ENCODE measurements around the gene DGKQ.

Gene DGKQ

DNA sequence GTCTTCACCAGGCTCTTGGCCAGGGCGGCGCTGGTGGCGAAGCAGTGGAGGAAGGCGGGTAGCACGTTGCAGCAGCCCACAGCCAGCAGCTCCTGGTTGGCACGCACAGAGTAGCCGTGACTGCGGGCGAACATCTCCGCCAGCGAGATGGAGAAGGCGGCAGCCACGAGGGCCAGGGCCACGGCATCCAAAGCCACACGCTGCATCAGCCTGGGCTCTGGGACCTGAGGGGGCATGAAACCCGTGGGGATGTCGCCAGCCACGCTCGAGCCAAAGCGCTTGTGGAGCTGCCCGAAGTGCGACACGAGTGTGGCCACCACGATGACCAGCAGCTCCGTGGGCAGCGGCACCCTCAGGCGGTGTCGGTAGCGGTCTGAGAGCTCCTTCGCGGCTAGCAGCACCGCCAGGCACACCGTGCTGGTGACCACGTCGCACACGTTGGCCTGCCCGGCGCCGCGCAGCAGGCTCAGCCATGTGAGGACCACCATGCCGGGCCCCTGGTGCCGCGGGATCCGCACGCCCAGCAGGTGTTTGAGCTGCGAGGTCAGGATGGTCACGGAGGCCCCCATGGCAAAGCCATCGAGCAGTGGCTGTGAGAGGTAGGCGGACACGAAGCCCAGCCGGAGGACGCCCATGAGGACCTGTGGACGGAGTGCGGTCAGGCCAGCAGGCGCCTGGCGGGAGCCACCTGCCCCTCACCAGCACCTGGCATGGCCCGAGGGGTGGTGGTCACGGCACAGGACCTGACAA, 16.5 kb upstream of the DGKQ start:
- intact Hi-C loops (cut with DNase I; ENCODE audit: low total_unique reads), result no loop called here
- H3K4me3 ChIP-seq, result no peak overlapping the region
- no peak overlapping the region for H3K27ac ChIP-seq
- DNase-seq, result no peak
- H3K36me3 ChIP-seq, result peaks cover 0 to 40% (median 18%) of the 10 kb centered on the region in 3 donors
- H3K4me1 ChIP-seq, result peaks cover 0 to 29% (median 21%) of the 10 kb centered on the region in 4 donors
- H3K27me3 ChIP-seq, result no peaks in the 10 kb centered on the region
- TF ChIP-seq, protein P1, sequence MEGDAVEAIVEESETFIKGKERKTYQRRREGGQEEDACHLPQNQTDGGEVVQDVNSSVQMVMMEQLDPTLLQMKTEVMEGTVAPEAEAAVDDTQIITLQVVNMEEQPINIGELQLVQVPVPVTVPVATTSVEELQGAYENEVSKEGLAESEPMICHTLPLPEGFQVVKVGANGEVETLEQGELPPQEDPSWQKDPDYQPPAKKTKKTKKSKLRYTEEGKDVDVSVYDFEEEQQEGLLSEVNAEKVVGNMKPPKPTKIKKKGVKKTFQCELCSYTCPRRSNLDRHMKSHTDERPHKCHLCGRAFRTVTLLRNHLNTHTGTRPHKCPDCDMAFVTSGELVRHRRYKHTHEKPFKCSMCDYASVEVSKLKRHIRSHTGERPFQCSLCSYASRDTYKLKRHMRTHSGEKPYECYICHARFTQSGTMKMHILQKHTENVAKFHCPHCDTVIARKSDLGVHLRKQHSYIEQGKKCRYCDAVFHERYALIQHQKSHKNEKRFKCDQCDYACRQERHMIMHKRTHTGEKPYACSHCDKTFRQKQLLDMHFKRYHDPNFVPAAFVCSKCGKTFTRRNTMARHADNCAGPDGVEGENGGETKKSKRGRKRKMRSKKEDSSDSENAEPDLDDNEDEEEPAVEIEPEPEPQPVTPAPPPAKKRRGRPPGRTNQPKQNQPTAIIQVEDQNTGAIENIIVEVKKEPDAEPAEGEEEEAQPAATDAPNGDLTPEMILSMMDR (IDR thresholded peaks at IDR 0.05), result no peak
- no peaks in the 10 kb centered on the region for H3K9me3 ChIP-seq

DNA sequence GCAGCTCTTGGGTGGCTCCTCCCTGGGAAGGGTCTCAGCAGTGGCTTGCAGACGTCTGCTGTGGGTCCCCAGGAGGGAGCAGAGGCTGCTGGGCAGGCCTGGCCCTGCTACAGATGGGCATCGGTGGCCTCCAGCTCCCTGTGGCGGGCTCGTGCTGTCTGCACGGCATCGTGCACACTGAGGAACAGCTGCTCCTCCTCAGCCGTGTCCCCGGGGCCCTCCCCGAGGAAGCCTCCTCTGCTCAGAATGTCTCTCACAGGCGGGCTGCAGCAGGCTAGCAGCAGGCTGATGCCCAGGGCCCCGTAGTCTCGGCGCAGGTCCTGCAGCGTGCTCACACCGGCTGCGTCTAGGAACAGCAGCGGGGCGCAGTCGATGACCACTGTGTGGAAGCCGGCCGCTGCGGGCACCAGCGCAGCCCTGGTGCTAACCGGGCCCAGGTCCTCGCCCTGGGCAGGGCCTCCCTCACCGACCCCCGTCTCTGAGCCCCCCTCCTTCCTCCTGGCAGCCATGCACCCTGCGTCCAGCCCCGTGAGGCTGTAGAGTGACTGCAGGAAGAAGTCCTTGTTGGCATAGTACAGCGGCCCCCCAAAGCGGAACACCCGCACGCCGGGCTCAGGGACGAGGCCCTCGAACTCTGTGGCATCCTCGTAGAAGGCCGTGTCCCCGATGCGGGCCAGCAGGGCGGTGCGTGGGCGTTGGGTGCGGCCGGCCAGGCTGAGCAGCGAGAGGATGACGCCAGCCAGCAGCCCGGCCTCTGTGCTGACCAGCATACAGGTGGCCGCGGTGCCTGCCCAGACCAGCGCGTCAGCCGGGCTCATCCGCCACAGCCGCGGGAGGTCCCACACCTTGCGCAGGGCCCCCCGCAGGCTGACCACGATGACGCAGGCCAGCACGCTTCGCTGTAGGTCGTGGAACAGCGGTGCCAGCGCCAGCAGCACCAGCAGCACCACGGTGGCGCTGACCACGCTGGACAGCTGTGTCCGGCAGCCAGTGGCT, 15.7 kb upstream of the DGKQ start:
- no peak overlapping the region for H3K4me3 ChIP-seq

DNA sequence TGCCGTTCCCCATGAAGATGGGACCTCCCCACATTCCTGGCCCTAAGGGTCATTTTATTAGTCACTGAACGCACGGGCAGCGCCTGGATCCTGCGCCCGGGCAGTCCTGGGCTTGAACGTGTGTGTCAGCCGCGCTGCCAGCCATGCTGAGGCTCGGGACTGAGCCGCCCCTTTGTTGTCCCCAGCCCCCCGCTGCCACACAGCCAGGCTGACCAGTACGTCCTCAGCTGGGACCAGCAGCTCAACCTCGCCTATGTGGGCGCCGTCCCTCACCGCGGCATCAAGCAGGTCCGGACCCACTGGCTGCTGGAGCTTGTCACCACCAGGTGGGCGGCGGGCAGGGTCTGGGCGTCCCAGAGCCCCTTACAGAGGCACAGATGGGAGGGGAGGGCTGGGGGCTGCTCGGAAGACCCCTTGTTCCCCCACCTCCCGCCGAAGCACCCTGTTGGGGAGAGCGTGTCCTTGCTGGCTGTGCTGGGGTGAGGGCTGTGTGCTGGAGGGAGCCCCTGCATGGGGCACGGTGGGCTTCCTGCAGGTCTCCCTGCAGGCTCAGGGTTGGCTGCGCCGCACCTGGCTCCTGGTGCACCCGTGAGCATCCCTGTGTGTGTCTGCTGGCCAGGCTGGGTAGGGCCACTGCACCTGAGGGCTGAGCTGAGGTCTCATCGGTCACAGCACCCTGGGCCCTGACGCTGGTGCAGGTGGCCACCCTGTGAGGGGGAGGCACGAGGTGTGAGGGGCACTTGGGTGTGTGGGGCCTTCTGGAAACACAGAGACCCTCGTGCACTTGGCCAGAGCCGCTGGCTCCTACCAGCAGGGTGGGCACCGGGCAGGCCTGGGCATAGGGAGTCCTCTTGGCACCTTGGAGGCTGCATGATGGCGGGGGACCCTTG, 14.5 kb upstream of the DGKQ start:
- H3K4me3 ChIP-seq, result peak overlapping the region; percentile 61 to 70
- no peaks in the 10 kb centered on the region for H3K9me3 ChIP-seq
- H3K27me3 ChIP-seq, result no peaks in the 10 kb centered on the region
- H3K27ac ChIP-seq, result peak overlapping the region in 1 of 2 donors; percentile 50
- TF ChIP-seq, protein P1 (IDR thresholded peaks at IDR 0.05), result no peak
- H3K36me3 ChIP-seq, result peaks cover 0 to 39% (median 18%) of the 10 kb centered on the region in 3 donors
- intact Hi-C loops (cut with DNase I; ENCODE audit: low total_unique reads), result no loop called here
- H3K4me1 ChIP-seq, result peaks cover 0 to 31% (median 21%) of the 10 kb centered on the region in 4 donors
- no peak for DNase-seq

More for the DNA sequence above, 15.7 kb upstream of the DGKQ start:
- Histone ChIP-seq H3K27ac (no peak overlapping the region), H3K4me1 (peaks cover 0 to 31% (median 21%) of the 10 kb centered on the region in 4 donors), H3K27me3 (no peaks in the 10 kb centered on the region), H3K36me3 (peaks cover 0 to 40% (median 18%) of the 10 kb centered on the region in 3 donors), H3K9me3 (no peaks in the 10 kb centered on the region)
- intact Hi-C loops (cut with DNase I; ENCODE audit: low total_unique reads), result no loop called here
- DNase-seq, result no peak
- TF ChIP-seq, protein P1 (IDR thresholded peaks at IDR 0.05), result no peak

DNA sequence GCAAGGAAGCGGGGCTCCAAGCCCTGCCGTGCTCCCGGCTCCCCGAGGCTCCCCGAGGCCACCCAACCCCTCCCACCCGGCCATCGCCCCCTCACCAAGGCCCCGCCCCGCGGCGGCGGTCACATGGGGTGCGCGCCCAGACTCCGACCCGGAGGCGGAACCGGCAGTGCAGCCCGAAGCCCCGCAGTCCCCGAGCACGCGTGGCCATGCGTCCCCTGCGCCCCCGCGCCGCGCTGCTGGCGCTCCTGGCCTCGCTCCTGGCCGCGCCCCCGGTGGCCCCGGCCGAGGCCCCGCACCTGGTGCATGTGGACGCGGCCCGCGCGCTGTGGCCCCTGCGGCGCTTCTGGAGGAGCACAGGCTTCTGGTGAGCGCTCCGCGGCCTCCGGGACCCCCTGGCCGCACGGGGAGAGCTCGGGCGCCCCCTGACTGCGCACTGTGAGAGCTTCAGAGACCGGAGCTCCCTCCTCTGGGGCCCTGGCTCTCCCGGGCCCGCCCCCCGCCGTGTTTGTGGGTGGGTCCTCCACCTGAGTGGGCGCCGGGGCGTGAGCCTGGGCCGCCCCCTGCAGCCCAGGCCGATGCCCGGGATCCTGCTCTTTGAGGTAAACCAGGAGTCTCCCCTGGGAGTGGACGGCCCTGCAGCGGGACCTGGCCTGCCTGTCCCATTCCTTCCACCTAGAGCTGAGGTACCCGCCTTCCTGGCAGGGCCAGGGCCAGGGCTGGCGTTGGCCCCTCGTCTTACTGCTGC, 13.7 kb upstream of the DGKQ start, which contains the start of gene IDUA:
IDUA (plus strand) TSS at position 166 of the 745 bp plus-strand sequence; CDS start at position 207, 41 bp downstream.
- intact Hi-C loops (cut with DNase I; ENCODE audit: low total_unique reads), result no loop called here
- TF ChIP-seq, protein P1 (IDR thresholded peaks at IDR 0.05), result peak in 1 of 2 experiments; percentile 34
- Histone ChIP-seq H3K27me3 (no peaks in the 10 kb centered on the region), H3K27ac (peak within 1 kb of the TSS; percentile 17 to 50), H3K4me3 (peak within 1 kb of the TSS; percentile 61 to 70), H3K36me3 (peaks cover 0 to 33% (median 18%) of the 10 kb centered on the region in 3 donors), H3K4me1 (peaks cover 0 to 31% (median 21%) of the 10 kb centered on the region in 4 donors), H3K9me3 (no peaks in the 10 kb centered on the region)
- DNase-seq, result peak; percentile 71 to 87

All from tibial artery (tissue), 4 donors.